HCT116 (cell line): Measurements from ENCODE around the gene COL5A3. TPM values are rescaled to one million over a fixed set of nuclear protein-coding genes. Genes with fewer than 3 reads are reported as not detected.

Experiments
- ATAC-seq: fragments of 200-7000 bp; cut with Tn5 transposase; 2 replicates; pipeline ENCODE4 v1.9.1; 2020; ENCODE audit warnings: mild to moderate bottlenecking, moderate library complexity
- BruUV-seq: library from RNA; stranded (reverse); fragments of 400-500 nt; replicated peaks from 2 replicates; lab custom pipeline; 2021; lab: Mats Ljungman, UMichigan
- CTCF ChIA-PET: fragments of 300-600 bp; sonication (Branson Sonifier 250); formaldehyde crosslinking; loops from one replicate; lab custom pipeline; 2021; ENCODE audit warnings: antibody characterized with exemption; lab: Charles Lee
- POLR2A ChIA-PET: fragments of 300-600, 350-600 bp; sonication (Branson Sonifier 250); formaldehyde crosslinking; loops from one replicate; lab custom pipeline; 2021; ENCODE audit warnings: antibody characterized with exemption; lab: Charles Lee
- RAD21 ChIA-PET, 2 experiments: fragments of 300-600 bp; sonication (Branson Sonifier 250); formaldehyde crosslinking; loops; one replicate each; lab custom pipeline; 2023; ENCODE audit warnings: low total read pairs in 2 of 2; ENCODE audit not compliant: uncharacterized antibody in 2 of 2, unreplicated experiment in 2 of 2, low non-redundant PET in 1 of 2; lab: Charles Lee
- DNase-seq: peaks from one replicate; pipeline ENCODE4 v3.0.0-alpha.2; 2010; ENCODE audit warnings: low read depth, low spot score
- H2AFZ ChIP-seq: fragments of 200-600 bp; shearing (Covaris generic), sonication (generic); 2 replicates; pipeline ENCODE4 v1.6.1; 2017; ENCODE audit warnings: low read depth, mixed run types, mixed read lengths, antibody characterized with exemption, low read length; ENCODE audit not compliant: poor library complexity, severe bottlenecking
- H3K27ac ChIP-seq: 2 replicates; pipeline ENCODE4 v1.5.1; 2012; ENCODE audit warnings: low read depth, low read length
- H3K27me3 ChIP-seq: fragments of 200-600 bp; sonication (generic); 2 replicates; pipeline ENCODE4 v1.6.1; 2016; ENCODE audit warnings: mixed run types, low read length, mixed read lengths; ENCODE audit not compliant: insufficient read depth
- H3K36me3 ChIP-seq, 2 experiments: fragments of 200-500 bp in 1 of 2; fragments of 200-600 bp in 1 of 2; sonication (Bioruptor generic) in 1 of 2; sonication (generic) in 1 of 2; 2 replicates each; pipeline versions ENCODE4 v1.5.1 to v1.6.1; 2014 to 2016; ENCODE audit warnings: low read length in 2 of 2, inconsistent platforms in 1 of 2, mixed read lengths in 1 of 2, mixed run types in 1 of 2; ENCODE audit not compliant: insufficient read depth in 2 of 2, control insufficient read depth in 1 of 2
- H3K4me1 ChIP-seq, 2 experiments: fragments of 200-600 bp in 1 of 2; sonication (generic) in 1 of 2; 2 replicates each; pipeline versions ENCODE4 v1.5.1 to v1.6.1; 2012 to 2017; ENCODE audit warnings: low read length in 2 of 2, inconsistent platforms in 1 of 2, mild to moderate bottlenecking in 1 of 2, mixed read lengths in 1 of 2, mixed run types in 1 of 2, moderate library complexity in 1 of 2; ENCODE audit not compliant: insufficient read depth in 2 of 2, control insufficient read depth in 1 of 2
- H3K4me2 ChIP-seq: fragments of 200-600 bp; sonication (generic); 2 replicates; pipeline ENCODE4 v1.6.1; 2017; ENCODE audit warnings: mixed run types, low read length, mixed read lengths
- H3K4me3 ChIP-seq, 2 experiments: fragments of 200-600 bp in 1 of 2; sonication (generic) in 1 of 2; replicated peaks in 1 of 2; 2 replicates each; pipeline ENCODE4 v1.5.1; 2011 to 2016; ENCODE audit warnings: low read length in 2 of 2, control low read depth in 1 of 2, low read depth in 1 of 2, mild to moderate bottlenecking in 1 of 2, mixed read lengths in 1 of 2, mixed run types in 1 of 2
- H3K79me2 ChIP-seq: fragments of 200-600 bp; sonication (generic); 2 replicates; pipeline ENCODE4 v1.6.1; 2017; ENCODE audit warnings: mild to moderate bottlenecking, mixed run types, low read length, moderate library complexity, mixed read lengths; ENCODE audit not compliant: insufficient read depth
- H3K9ac ChIP-seq: fragments of 200-600 bp; sonication (generic); 2 replicates; pipeline ENCODE4 v1.6.1; 2016; ENCODE audit warnings: low read length, mixed read lengths
- H3K9me2 ChIP-seq: fragments of 200-600 bp; sonication (generic), shearing (Covaris generic); 2 replicates; pipeline ENCODE4 v1.6.1; 2017; ENCODE audit warnings: mixed run types, mild to moderate bottlenecking, moderate library complexity; ENCODE audit not compliant: insufficient read depth
- H3K9me3 ChIP-seq, 2 experiments: fragments of 200-500 bp in 1 of 2; fragments of 200-600 bp in 1 of 2; sonication (Bioruptor generic) in 1 of 2; sonication (generic) in 1 of 2; 2 replicates each; pipeline ENCODE4 v1.6.1; 2014 to 2017; ENCODE audit warnings: low read length in 2 of 2, mixed read lengths in 2 of 2, inconsistent platforms in 1 of 2, low read depth in 1 of 2, mild to moderate bottlenecking in 1 of 2, mixed run types in 1 of 2, moderate library complexity in 1 of 2; ENCODE audit not compliant: control insufficient read depth in 1 of 2, insufficient read depth in 1 of 2
- H4K20me1 ChIP-seq: fragments of 200-600 bp; sonication (generic), shearing (Covaris generic); 2 replicates; pipeline ENCODE4 v1.6.1; 2017; ENCODE audit warnings: mixed run types, mild to moderate bottlenecking, moderate library complexity; ENCODE audit not compliant: insufficient read depth
- CBX3 ChIP-seq: IDR thresholded peaks from 2 replicates; pipeline ENCODE4 v1.6.1; 2012; ENCODE audit warnings: low read depth
- CEBPB ChIP-seq: IDR thresholded peaks from 2 replicates; pipeline ENCODE4 v1.6.1; 2012; ENCODE audit warnings: low read depth
- EGR1 ChIP-seq: IDR thresholded peaks from 2 replicates; pipeline ENCODE4 v1.6.1; 2012; ENCODE audit warnings: low read depth
- ELF1 ChIP-seq: IDR thresholded peaks from 2 replicates; pipeline ENCODE4 v1.6.1; 2012; ENCODE audit warnings: low read depth, borderline replicate concordance
- EZH2 ChIP-seq: fragments of 200-600 bp; sonication (generic); IDR thresholded peaks from 2 replicates; pipeline ENCODE4 v1.6.1; 2017; ENCODE audit warnings: antibody characterized with exemption, mixed run types
- EZH2phosphoT487 ChIP-seq: fragments of 200-600 bp; IDR thresholded peaks from 2 replicates; pipeline ENCODE4 v1.6.1; 2018; ENCODE audit warnings: antibody characterized with exemption, borderline replicate concordance
- FOSL1 ChIP-seq: IDR thresholded peaks from 2 replicates; pipeline ENCODE4 v1.6.1; 2012; ENCODE audit warnings: low read depth
- JUND ChIP-seq: IDR thresholded peaks from 2 replicates; pipeline ENCODE4 v1.6.1; 2012
- POLR2A ChIP-seq: IDR thresholded peaks from 2 replicates; pipeline ENCODE4 v1.7.0; 2011; ENCODE audit warnings: borderline replicate concordance; ENCODE audit not compliant: insufficient read depth, insufficient read length; ENCODE audit errors: extremely low read depth
- SIN3A ChIP-seq: IDR thresholded peaks from 2 replicates; pipeline ENCODE4 v1.6.1; 2012; ENCODE audit warnings: low read depth
- SRF ChIP-seq: IDR thresholded peaks from 2 replicates; pipeline ENCODE4 v1.6.1; 2012; ENCODE audit warnings: low read depth
- TCF7L2 ChIP-seq: IDR thresholded peaks from 2 replicates; pipeline ENCODE4 v1.7.0; 2011; ENCODE audit warnings: borderline replicate concordance, inconsistent platforms; ENCODE audit not compliant: insufficient read depth, insufficient read length; ENCODE audit errors: extremely low read depth
- YY1 ChIP-seq: IDR thresholded peaks from 2 replicates; pipeline ENCODE4 v1.6.1; 2011; ENCODE audit warnings: low read length, low read depth, moderate library complexity, mild to moderate bottlenecking; ENCODE audit not compliant: insufficient replicate concordance; ENCODE audit errors: extremely low read depth
- ZNF274 ChIP-seq: fragments of 200-500 bp; sonication (Bioruptor generic); IDR thresholded peaks from 2 replicates; pipeline ENCODE4 v1.6.1; 2014; ENCODE audit warnings: mild to moderate bottlenecking, low read depth, low read length, inconsistent platforms
- intact Hi-C: fragments of 100-400 bp; cut with micrococcal nuclease; formaldehyde crosslinking; loops from 2 replicates; pipeline ENCODE4 v1.10.0; 2022
- total RNA-seq: library from RNA; stranded (reverse); gene quantifications from one replicate; pipeline ENCODE4 v1.2.1, GENCODE V29; 2021; ENCODE audit not compliant: unreplicated experiment
- TF ChIP-seq, protein P1 (sequence below): IDR thresholded peaks from 2 replicates; pipeline ENCODE4 v1.6.1; 2012
- TF ChIP-seq, protein P2 (sequence below): IDR thresholded peaks from 2 replicates; pipeline ENCODE4 v1.6.1; 2011; ENCODE audit warnings: mild to moderate bottlenecking, low read length, moderate library complexity; ENCODE audit not compliant: insufficient replicate concordance; ENCODE audit errors: extremely low read depth
- TF ChIP-seq, protein P3 (sequence below), 3 experiments: fragments of 200-600 bp in 1 of 3; sonication (generic) in 1 of 3; IDR thresholded peaks in 2 of 3; conservative IDR thresholded peaks in 1 of 3; 2 replicates each; pipeline ENCODE4 v1.5.1; 2012 to 2017; ENCODE audit warnings: low read depth in 2 of 3, low read length in 2 of 3, antibody characterized with exemption in 1 of 3, borderline replicate concordance in 1 of 3, control low read depth in 1 of 3, mild to moderate bottlenecking in 1 of 3, mixed read lengths in 1 of 3, mixed run types in 1 of 3, moderate library complexity in 1 of 3; ENCODE audit not compliant: insufficient read depth in 1 of 3

The COL5A3 gene
- total RNA-seq, 1 experiment from 2014 or later, result 0.15 TPM

DNA sequence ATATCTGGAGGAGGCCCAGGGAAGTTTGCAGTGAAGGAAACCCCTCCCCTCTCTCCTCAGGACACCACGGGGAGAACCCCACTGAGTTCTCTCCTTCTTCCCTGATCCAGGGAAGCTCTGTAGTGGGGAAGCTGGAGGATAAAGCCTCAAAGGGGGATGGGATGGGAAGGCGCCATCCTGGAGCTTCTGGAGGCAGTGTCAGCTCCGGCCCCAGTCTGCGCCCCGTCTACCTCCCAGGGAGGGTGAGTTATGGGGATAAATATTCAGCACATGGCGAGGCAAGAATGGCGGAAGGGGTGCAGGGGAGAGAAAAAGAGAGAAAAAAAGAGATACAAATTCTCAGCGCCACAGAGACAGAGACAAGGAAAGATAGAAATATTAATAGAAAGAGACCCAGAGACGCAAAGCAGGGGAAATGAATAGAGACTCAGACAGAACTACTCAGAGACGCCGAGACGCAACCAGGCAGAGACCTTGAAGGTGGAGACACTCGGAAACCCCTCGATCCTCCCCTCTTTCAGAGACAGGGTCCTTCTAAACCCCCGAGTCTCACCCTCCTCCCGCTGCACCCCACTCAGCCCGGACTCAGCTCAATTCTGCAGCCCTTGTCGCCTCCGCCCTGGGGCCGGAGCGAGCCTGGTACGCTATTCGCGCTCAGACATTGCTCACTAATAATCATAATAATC is 97.6 kb downstream of the COL5A3 start:
- H3K9me2 ChIP-seq, result no peaks in the 10 kb centered on the region
- no peaks in the 10 kb centered on the region for H3K79me2 ChIP-seq
- no peak overlapping the region for H3K27ac ChIP-seq
- H3K36me3 ChIP-seq, result no peaks in the 10 kb centered on the region
- no peak overlapping the region for H3K4me2 ChIP-seq
- no peaks in the 10 kb centered on the region for H4K20me1 ChIP-seq
- ChIA-PET CTCF (no interaction called here), RAD21 (no interaction called here), POLR2A (no interaction called here)
- H3K4me1 ChIP-seq, result peaks cover 8 to 20% of the 10 kb centered on the region in 2 experiments; a peak in 3 of 4 replicates
- ATAC-seq, result no peak
- no peak overlapping the region for H3K4me3 ChIP-seq
- DNase-seq, result no peak
- intact Hi-C loops, result loop anchor here (10.0 kb wide), 2 partner anchors 288 to 328 kb away; partner anchors contain the start of genes ZNF121 and ZNF561
- TF ChIP-seq EZH2 (no peak), CEBPB (no peak), ELF1 (no peak), TCF7L2 (no peak), JUND (no peak), ZNF274 (no peak), SIN3A (no peak), YY1 (no peak), CBX3 (no peak), EGR1 (no peak), FOSL1 (no peak), EZH2phosphoT487 (no peak), POLR2A (no peak), SRF (no peak)
- TF ChIP-seq, protein P1, sequence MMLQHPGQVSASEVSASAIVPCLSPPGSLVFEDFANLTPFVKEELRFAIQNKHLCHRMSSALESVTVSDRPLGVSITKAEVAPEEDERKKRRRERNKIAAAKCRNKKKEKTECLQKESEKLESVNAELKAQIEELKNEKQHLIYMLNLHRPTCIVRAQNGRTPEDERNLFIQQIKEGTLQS, result no peak
- TF ChIP-seq, protein P2, sequence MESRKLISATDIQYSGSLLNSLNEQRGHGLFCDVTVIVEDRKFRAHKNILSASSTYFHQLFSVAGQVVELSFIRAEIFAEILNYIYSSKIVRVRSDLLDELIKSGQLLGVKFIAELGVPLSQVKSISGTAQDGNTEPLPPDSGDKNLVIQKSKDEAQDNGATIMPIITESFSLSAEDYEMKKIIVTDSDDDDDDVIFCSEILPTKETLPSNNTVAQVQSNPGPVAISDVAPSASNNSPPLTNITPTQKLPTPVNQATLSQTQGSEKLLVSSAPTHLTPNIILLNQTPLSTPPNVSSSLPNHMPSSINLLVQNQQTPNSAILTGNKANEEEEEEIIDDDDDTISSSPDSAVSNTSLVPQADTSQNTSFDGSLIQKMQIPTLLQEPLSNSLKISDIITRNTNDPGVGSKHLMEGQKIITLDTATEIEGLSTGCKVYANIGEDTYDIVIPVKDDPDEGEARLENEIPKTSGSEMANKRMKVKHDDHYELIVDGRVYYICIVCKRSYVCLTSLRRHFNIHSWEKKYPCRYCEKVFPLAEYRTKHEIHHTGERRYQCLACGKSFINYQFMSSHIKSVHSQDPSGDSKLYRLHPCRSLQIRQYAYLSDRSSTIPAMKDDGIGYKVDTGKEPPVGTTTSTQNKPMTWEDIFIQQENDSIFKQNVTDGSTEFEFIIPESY, result no peak
- TF ChIP-seq, protein P3, sequence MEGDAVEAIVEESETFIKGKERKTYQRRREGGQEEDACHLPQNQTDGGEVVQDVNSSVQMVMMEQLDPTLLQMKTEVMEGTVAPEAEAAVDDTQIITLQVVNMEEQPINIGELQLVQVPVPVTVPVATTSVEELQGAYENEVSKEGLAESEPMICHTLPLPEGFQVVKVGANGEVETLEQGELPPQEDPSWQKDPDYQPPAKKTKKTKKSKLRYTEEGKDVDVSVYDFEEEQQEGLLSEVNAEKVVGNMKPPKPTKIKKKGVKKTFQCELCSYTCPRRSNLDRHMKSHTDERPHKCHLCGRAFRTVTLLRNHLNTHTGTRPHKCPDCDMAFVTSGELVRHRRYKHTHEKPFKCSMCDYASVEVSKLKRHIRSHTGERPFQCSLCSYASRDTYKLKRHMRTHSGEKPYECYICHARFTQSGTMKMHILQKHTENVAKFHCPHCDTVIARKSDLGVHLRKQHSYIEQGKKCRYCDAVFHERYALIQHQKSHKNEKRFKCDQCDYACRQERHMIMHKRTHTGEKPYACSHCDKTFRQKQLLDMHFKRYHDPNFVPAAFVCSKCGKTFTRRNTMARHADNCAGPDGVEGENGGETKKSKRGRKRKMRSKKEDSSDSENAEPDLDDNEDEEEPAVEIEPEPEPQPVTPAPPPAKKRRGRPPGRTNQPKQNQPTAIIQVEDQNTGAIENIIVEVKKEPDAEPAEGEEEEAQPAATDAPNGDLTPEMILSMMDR (IDR thresholded peaks at IDR 0.05 in 2 of 3, conservative IDR thresholded peaks at IDR 0.05 in 1 of 3; ENCODE audit: borderline replicate concordance in 1 of 3, insufficient read depth in 1 of 3, low read depth in 2 of 3, low read length in 2 of 3), result no peak
- H3K27me3 ChIP-seq, result no peaks in the 10 kb centered on the region
- no peaks in the 10 kb centered on the region for H3K9me3 ChIP-seq
- H3K9ac ChIP-seq, result no peak overlapping the region
- no peak overlapping the region for H2AFZ ChIP-seq
- no TSS peak for BruUV-seq
